ENCODE data around the gene NECTIN4. TPM values are rescaled to one million over a fixed set of nuclear protein-coding genes. Genes with fewer than 3 reads are reported as not detected.

NECTIN4 gene
- total and polyA plus RNA-seq, 10 of the 15 experiments (the other 5 are each of a cell fraction or from before 2014, with no cell fraction given) = 2.8 to 8.7 (median 3.7) TPM

GRCh38 chr1:161099090-161099802 is 9.9 kb upstream of the NECTIN4 start:
- ATAC-seq = no peak
- POLR2A ChIA-PET = interaction anchor here (0.5 to 5.6 kb wide), 9 partner anchors 13 to 129 kb away, joined by 3 to 66 read pairs (median 5); partner anchors contain the start of genes ARHGAP30, NIT1, PFDN2 and USF1
- Histone ChIP-seq H3K9me3 (replicated peaks; ENCODE audit: control insufficient read depth, insufficient read depth, low read length) (no peaks in the 10 kb centered on the region), H3K4me2 (ENCODE audit: control insufficient read depth, insufficient read depth) (peak overlapping the region; percentile 98), H3K4me3 (peak overlapping the region; percentile 74; the same call in 1 of the 2 replicates), H4K20me1 (ENCODE audit: control insufficient read depth, insufficient read depth) (no peaks in the 10 kb centered on the region), H3K9ac (ENCODE audit: control insufficient read depth, insufficient read depth, low read length) (no peak overlapping the region), H3K36me3 (ENCODE audit: control insufficient read depth in 2 of 2, insufficient read depth in 2 of 2, low read length in 1 of 2) (peaks cover 4 to 11% of the 10 kb centered on the region in 2 experiments), H3K27me3 (replicated peaks in 1 of 2; ENCODE audit: control insufficient read depth in 2 of 2, insufficient read depth in 2 of 2, low read length in 1 of 2) (no peaks in the 10 kb centered on the region), H3K4me1 (ENCODE audit: control insufficient read depth, insufficient read depth, low read length) (peaks cover 29% of the 10 kb centered on the region), H2AFZ (ENCODE audit: control insufficient read depth, low read depth, low read length) (no peak overlapping the region), H3K79me2 (ENCODE audit: control insufficient read depth, insufficient read depth, low read length) (no peaks in the 10 kb centered on the region; the same call in 1 of the 2 replicates), H3K27ac (ENCODE audit: control insufficient read depth, insufficient read depth) (no peak overlapping the region; the same call in 1 of the 2 replicates)
- intact Hi-C loops (cut with micrococcal nuclease; ENCODE audit: unreplicated experiment) (no loop called here), in situ Hi-C loops (cut with MboI) (no loop called here)
- CTCF ChIA-PET = interaction anchor here (0.8 to 7.6 kb wide), 13 partner anchors 13 to 283 kb away, joined by 3 to 181 read pairs (median 10); partner anchors contain the start of genes ARHGAP30, ITLN2, NIT1 and PFDN2
- WGBS (ENCODE audit: insufficient coverage, insufficient replicate concordance, low lambda C conversion rate, missing lambda C conversion rate) = 92% methylated on average over 9 of the region's 9 CpGs
- SMC1A ChIA-PET (ENCODE audit: uncharacterized antibody, unreplicated experiment) = interaction anchor here (0.7 to 7.0 kb wide), 9 partner anchors 13 to 125 kb away, joined by 3 to 110 read pairs (median 3); partner anchors contain the start of gene ARHGAP30
- TF ChIP-seq TCF3 (IDR thresholded peaks at IDR 0.05; ENCODE audit: borderline replicate concordance, insufficient read depth, low read depth, low read length) (no peak), POLR2A (IDR thresholded peaks at IDR 0.05; ENCODE audit: low read depth, low read length) (0 out of 2 replicates have a peak, but pooled peaks have one; percentile 9), POLR2AphosphoS5 (IDR thresholded peaks at IDR 0.05; ENCODE audit: low read length) (no peak), KAT2A (conservative IDR thresholded peaks at IDR 0.05; ENCODE audit: control insufficient read depth, low read depth, low read length) (no peak)
- no TSS peak for BruUV-seq (replicated peaks)
- DNase-seq (ENCODE audit: low read depth, low spot score) = no peak
- RAD21 ChIA-PET (ENCODE audit: unreplicated experiment) = interaction anchor here (0.7 to 6.7 kb wide), 6 partner anchors 28 to 283 kb away, joined by 3 to 90 read pairs (median 5); partner anchors contain the start of genes ARHGAP30 and USF1
- no peak for FAIRE-seq

Data from GM12878 (cell line).